BJ (cell line): ENCODE measurements around the gene RHOBTB3. TPM values are rescaled to one million over a fixed set of nuclear protein-coding genes. Genes with fewer than 3 reads are reported as not detected.

Source experiments
- CTCF ChIA-PET: fragments of 350-600 bp; formaldehyde crosslinking; extraction: SDS; loops from one replicate; lab custom pipeline; 2021; ENCODE audit warnings: antibody characterized with exemption, inconsistent platforms; lab: Yijun Ruan, JAX
- POLR2A ChIA-PET: fragments of 300-600 bp; sonication (Branson Sonifier 250); formaldehyde crosslinking; extraction: SDS; loops from one replicate; lab custom pipeline; 2021; ENCODE audit warnings: antibody characterized with exemption; lab: Charles Lee
- DNase-seq: peaks from one replicate; pipeline ENCODE4 v3.0.0-alpha.2; 2011; ENCODE audit warnings: low read depth
- H3K27me3 ChIP-seq: 2 replicates; pipeline ENCODE4 v1.6.0; 2011; ENCODE audit warnings: low read length; ENCODE audit not compliant: control insufficient read depth, insufficient read depth
- H3K36me3 ChIP-seq: 2 replicates; pipeline ENCODE4 v1.5.1; 2011; ENCODE audit warnings: low read length; ENCODE audit not compliant: control insufficient read depth, insufficient read depth
- H3K4me3 ChIP-seq: 2 replicates; pipeline ENCODE4 v1.5.1; 2011; ENCODE audit warnings: low read depth, mild to moderate bottlenecking, control low read depth, low read length
- CTCF ChIP-seq: IDR thresholded peaks from 2 replicates; pipeline ENCODE4 v1.5.1; 2011; ENCODE audit warnings: low read depth, mild to moderate bottlenecking, control low read depth, inconsistent platforms, low read length, moderate library complexity; ENCODE audit not compliant: insufficient read depth
- polyA plus RNA-seq: library from polyadenylated mRNA; depleted of rRNA; stranded (reverse); fragments of >200 nt; gene quantifications from 2 replicates; pipeline ENCODE4 v1.2.3, GENCODE V29; 2011

RHOBTB3 gene
- polyA plus RNA-seq, 1 experiment, result 320 TPM

GRCh38 chr5:95778713-95779436 lies 47.7 kb downstream of the RHOBTB3 start:
- H3K36me3 ChIP-seq, result peaks cover 7% of the 10 kb centered on the region; the same call in 1 of the 2 replicates
- H3K4me3 ChIP-seq, result no peak overlapping the region
- no peak for TF ChIP-seq CTCF
- no peak for DNase-seq
- POLR2A ChIA-PET, result no interaction called here
- H3K27me3 ChIP-seq, result no peaks in the 10 kb centered on the region
- CTCF ChIA-PET, result interaction anchor here (1.0 to 9.5 kb wide), 5 partner anchors 10 to 114 kb away, joined by 3 to 176 read pairs (median 4); no protein-coding TSS in a partner anchor

DNA sequence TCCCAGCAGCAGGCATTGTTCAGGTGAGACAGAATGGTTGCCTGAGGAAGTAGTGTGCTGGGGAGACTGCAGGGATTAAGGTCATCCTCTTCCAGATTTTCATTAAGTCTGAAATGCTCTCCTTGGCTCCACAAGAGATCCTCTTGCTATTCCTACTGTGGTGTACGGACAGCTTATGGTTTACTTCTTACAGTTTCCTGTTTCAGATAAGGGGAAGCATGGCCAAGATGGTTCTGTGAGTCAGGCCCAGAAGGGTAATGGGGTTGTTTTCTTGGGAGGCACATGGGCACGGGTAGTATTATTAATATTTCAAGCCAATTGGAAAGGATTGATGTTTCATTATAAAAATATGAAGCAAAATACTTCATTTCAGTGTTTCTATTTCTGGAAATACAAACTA lies 48.5 kb downstream of the RHOBTB3 start:
- peaks cover 8% of the 10 kb centered on the region; the same call in 1 of the 2 replicates for H3K36me3 ChIP-seq
- ChIA-PET POLR2A (no interaction called here), CTCF (interaction anchor here (0.7 to 9.5 kb wide), 6 partner anchors 11 to 115 kb away, joined by 3 to 176 read pairs (median 4); no protein-coding TSS in a partner anchor)
- no peak overlapping the region for H3K4me3 ChIP-seq
- TF ChIP-seq CTCF, result no peak
- DNase-seq, result no peak
- no peaks in the 10 kb centered on the region for H3K27me3 ChIP-seq

DNA sequence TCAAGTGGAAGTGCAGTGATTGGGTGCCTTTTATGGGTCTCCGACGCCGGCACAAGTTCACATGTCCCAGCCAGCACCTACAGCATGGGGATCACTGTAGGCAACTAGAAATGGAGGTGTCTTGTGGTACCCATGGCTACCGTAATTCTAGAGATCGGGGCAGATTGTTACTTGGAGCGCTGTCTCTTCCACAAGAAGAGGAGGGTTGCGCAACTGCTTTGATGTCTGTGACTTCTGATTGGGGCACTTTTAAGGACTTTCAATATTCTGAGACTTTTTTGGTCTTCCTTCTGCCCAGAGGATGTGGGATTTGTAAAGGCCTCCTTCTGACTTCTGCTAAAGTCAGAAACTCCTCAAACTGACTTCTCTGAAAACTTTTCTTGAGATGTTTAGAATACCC lies 49.5 kb downstream of the RHOBTB3 start:
- no peak for DNase-seq
- TF ChIP-seq CTCF, result no peak
- peaks cover 11% of the 10 kb centered on the region; the same call in 1 of the 2 replicates for H3K36me3 ChIP-seq
- POLR2A ChIA-PET, result no interaction called here
- CTCF ChIA-PET, result interaction anchor here (0.7 to 9.5 kb wide), 33 partner anchors 10 to 821 kb away, joined by 3 to 176 read pairs (median 5); partner anchors contain the start of genes GLRX and RFESD
- no peaks in the 10 kb centered on the region for H3K27me3 ChIP-seq
- no peak overlapping the region for H3K4me3 ChIP-seq

DNA sequence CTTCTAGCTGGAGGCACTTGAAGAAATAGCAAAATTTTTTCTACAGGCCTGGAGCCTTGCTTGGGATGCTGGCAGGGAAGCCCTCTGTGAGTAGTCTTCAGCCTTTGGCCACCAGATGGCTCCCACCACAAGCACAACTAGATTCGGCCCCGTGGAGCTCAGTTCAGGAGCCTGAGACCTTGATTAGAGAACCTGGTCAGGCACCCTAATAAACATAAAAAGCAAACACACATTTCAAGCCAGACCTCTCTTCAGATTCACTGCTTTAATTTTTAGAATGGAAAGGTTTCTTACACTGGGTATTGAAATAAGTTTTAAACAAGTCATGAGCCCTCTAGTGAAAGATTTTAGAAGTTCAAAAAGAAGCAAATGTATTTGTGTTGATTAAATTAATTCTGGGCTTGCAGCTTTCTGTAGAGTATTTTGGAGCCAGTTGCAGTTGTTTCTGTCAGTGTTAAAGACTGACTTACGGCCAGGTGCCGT lies 50.0 kb downstream of the RHOBTB3 start:
- peak; percentile 84 for TF ChIP-seq CTCF
- Histone ChIP-seq H3K36me3 (peaks cover 11% of the 10 kb centered on the region; the same call in 1 of the 2 replicates), H3K4me3 (no peak overlapping the region), H3K27me3 (no peaks in the 10 kb centered on the region)
- ChIA-PET POLR2A (interaction anchor here (0.5 kb wide), 1 partner anchor 134 kb away, joined by 3 read pairs; the partner anchor contains the start of gene RFESD), CTCF (interaction anchor here (0.6 to 9.5 kb wide), 38 partner anchors 10 to 820 kb away, joined by 3 to 176 read pairs (median 4); partner anchors contain the start of genes GLRX and RFESD)
- DNase-seq, result peak; percentile 35

- POLR2A ChIA-PET, result no interaction called here
- H3K36me3 ChIP-seq, result peaks cover 9% of the 10 kb centered on the region; the same call in 1 of the 2 replicates
- H3K4me3 ChIP-seq, result no peak overlapping the region
- no peak for DNase-seq
- no peaks in the 10 kb centered on the region for H3K27me3 ChIP-seq
- CTCF ChIA-PET, result interaction anchor here (0.8 to 9.5 kb wide), 23 partner anchors 9 to 818 kb away, joined by 3 to 176 read pairs (median 7); partner anchors contain the start of genes GLRX and RFESD
- no peak for TF ChIP-seq CTCF
Observed at GRCh38 chr5:95782181-95782580, 51.0 kb downstream of the RHOBTB3 start.
